Trophoblast cell (in vitro differentiated cells and primary cell): ENCODE data around the gene SLC6A1.
"Not testable (repeated sequence)": the region's sequence is repeated elsewhere in the genome, so short reads cannot be mapped to it uniquely, and the experiment has no call there.

Source experiments
- DNase-seq, 2 donors: peaks; one replicate each; pipeline ENCODE4 v3.0.0-alpha.2; 2016
- H2AFZ ChIP-seq: 2 replicates; pipeline ENCODE4 v1.6.1; 2013; ENCODE audit warnings: low read length, moderate library complexity, mild to moderate bottlenecking; ENCODE audit not compliant: insufficient read depth, poor library complexity
- H2AK5ac ChIP-seq: 2 replicates; pipeline ENCODE4 v1.6.1; 2013; ENCODE audit warnings: mild to moderate bottlenecking, low read length
- H2BK120ac ChIP-seq: 2 replicates; pipeline ENCODE4 v1.6.1; 2013; ENCODE audit warnings: low read length, mild to moderate bottlenecking, moderate library complexity; ENCODE audit not compliant: insufficient read depth, poor library complexity
- H2BK12ac ChIP-seq: 2 replicates; pipeline ENCODE4 v1.6.1; 2013; ENCODE audit warnings: mild to moderate bottlenecking, low read length, moderate library complexity
- H2BK5ac ChIP-seq: 2 replicates; pipeline ENCODE4 v1.6.1; 2013; ENCODE audit warnings: low read length, low read depth, moderate library complexity, mild to moderate bottlenecking; ENCODE audit not compliant: poor library complexity
- H3K14ac ChIP-seq: 2 replicates; pipeline ENCODE4 v1.6.1; 2013; ENCODE audit warnings: mild to moderate bottlenecking, low read length
- H3K18ac ChIP-seq: 2 replicates; pipeline ENCODE4 v1.6.1; 2013; ENCODE audit warnings: mild to moderate bottlenecking, low read length
- H3K23ac ChIP-seq: 2 replicates; pipeline ENCODE4 v1.6.1; 2013; ENCODE audit warnings: low read length
- H3K27ac ChIP-seq: 2 replicates; pipeline ENCODE4 v1.5.1; 2013; ENCODE audit warnings: low read depth, mild to moderate bottlenecking, inconsistent platforms, low read length, moderate library complexity
- H3K27me3 ChIP-seq: 2 replicates; pipeline ENCODE4 v1.6.1; 2013; ENCODE audit warnings: inconsistent platforms, mild to moderate bottlenecking, low read length, moderate library complexity; ENCODE audit not compliant: insufficient read depth
- H3K36me3 ChIP-seq, 2 experiments: 1 replicate in 1 of 2; 2 replicates in 1 of 2; pipeline ENCODE4 v1.6.1; 2013; ENCODE audit warnings: low read length in 2 of 2, mild to moderate bottlenecking in 2 of 2, moderate library complexity in 1 of 2; ENCODE audit not compliant: insufficient read depth in 2 of 2, control insufficient read depth in 1 of 2
- H3K4ac ChIP-seq: 2 replicates; pipeline ENCODE4 v1.6.1; 2013; ENCODE audit warnings: low read depth, mild to moderate bottlenecking, low read length, moderate library complexity
- H3K4me1 ChIP-seq, 2 experiments: 1 replicate in 1 of 2; 2 replicates in 1 of 2; pipeline ENCODE4 v1.6.1; 2013; ENCODE audit warnings: low read length in 2 of 2, mild to moderate bottlenecking in 2 of 2, moderate library complexity in 1 of 2; ENCODE audit not compliant: insufficient read depth in 2 of 2, control insufficient read depth in 1 of 2
- H3K4me2 ChIP-seq: 2 replicates; pipeline ENCODE4 v1.6.1; 2013; ENCODE audit warnings: inconsistent platforms, mild to moderate bottlenecking, low read length, moderate library complexity
- H3K4me3 ChIP-seq: 2 replicates; pipeline ENCODE4 v1.5.1; 2013; ENCODE audit warnings: mild to moderate bottlenecking, low read depth, low read length, inconsistent platforms
- H3K79me1 ChIP-seq: one replicate; pipeline ENCODE4 v1.6.1; 2013; ENCODE audit warnings: low read length
- H3K79me2 ChIP-seq: 2 replicates; pipeline ENCODE4 v1.6.1; 2013; ENCODE audit warnings: low read length, mild to moderate bottlenecking; ENCODE audit not compliant: control insufficient read depth, insufficient read depth, poor library complexity
- H3K9ac ChIP-seq: 2 replicates; pipeline ENCODE4 v1.6.1; 2013; ENCODE audit warnings: mild to moderate bottlenecking, low read length
- H3K9me3 ChIP-seq: 2 replicates; pipeline ENCODE4 v1.6.1; 2013; ENCODE audit warnings: low read depth, mild to moderate bottlenecking, control low read depth, inconsistent platforms, low read length; ENCODE audit not compliant: insufficient read depth
- H4K12ac ChIP-seq: 2 replicates; pipeline ENCODE4 v1.6.1; 2013; ENCODE audit warnings: low read depth, mild to moderate bottlenecking, low read length, moderate library complexity
- H4K8ac ChIP-seq: 2 replicates; pipeline ENCODE4 v1.6.1; 2013; ENCODE audit warnings: low read depth, mild to moderate bottlenecking, low read length, moderate library complexity
- H4K91ac ChIP-seq: one replicate; pipeline ENCODE4 v1.6.1; 2013; ENCODE audit warnings: low read depth, mild to moderate bottlenecking, low read length, moderate library complexity
- WGBS: extraction: QIAGEN DNeasy Blood & Tissue Kit; methylation state at CpG from one replicate; pipeline ENCODE4 v1.1.7; 2013; ENCODE audit warnings: missing lambda C conversion rate; ENCODE audit not compliant: insufficient read length, insufficient coverage; ENCODE audit errors: extremely low coverage; 5-methylcytosine and 5-hydroxymethylcytosine counted together

The SLC6A1 gene

GRCh38 chr3:11060500-11061251 lies 68.1 kb downstream of the SLC6A1 start:
- H2AFZ ChIP-seq = peak overlapping the region; percentile 38
- no peak overlapping the region for H4K12ac ChIP-seq
- H3K4me1 ChIP-seq = no peaks in the 10 kb centered on the region
- H2BK5ac ChIP-seq = no peak overlapping the region
- H2AK5ac ChIP-seq = no peak overlapping the region
- H3K79me2 ChIP-seq = no peaks in the 10 kb centered on the region
- H3K79me1 ChIP-seq = no peaks in the 10 kb centered on the region
- H3K14ac ChIP-seq = no peak overlapping the region
- peaks cover 11% of the 10 kb centered on the region for H3K9me3 ChIP-seq
- no peak overlapping the region for H3K9ac ChIP-seq
- H3K36me3 ChIP-seq = no peaks in the 10 kb centered on the region
- H3K4me2 ChIP-seq = peak overlapping the region; percentile 75
- H3K27ac ChIP-seq = no peak overlapping the region
- no peak overlapping the region for H3K23ac ChIP-seq
- H2BK12ac ChIP-seq = no peak overlapping the region
- H4K91ac ChIP-seq = no peak overlapping the region
- H3K4me3 ChIP-seq = peak overlapping the region; percentile 64
- H4K8ac ChIP-seq = no peak overlapping the region
- H3K18ac ChIP-seq = no peak overlapping the region
- H3K27me3 ChIP-seq = peaks cover 11% of the 10 kb centered on the region
- WGBS = no CpG with 5 or more reads among the region's 35 CpGs
- no peak overlapping the region for H2BK120ac ChIP-seq
- DNase-seq = peak; percentile 16 to 57
- H3K4ac ChIP-seq = no peak overlapping the region

- H3K27ac ChIP-seq, H2BK120ac ChIP-seq, H3K79me1 ChIP-seq, H3K4ac ChIP-seq, H4K12ac ChIP-seq, H3K9ac ChIP-seq, H3K79me2 ChIP-seq, H2AK5ac ChIP-seq, H3K18ac ChIP-seq, DNase-seq, H2BK12ac ChIP-seq, H3K14ac ChIP-seq, H3K36me3 ChIP-seq, H3K23ac ChIP-seq, H3K4me1 ChIP-seq, H4K8ac ChIP-seq, H2BK5ac ChIP-seq, H4K91ac ChIP-seq: not testable (repeated sequence)
- peak overlapping the region; percentile 75 for H3K4me2 ChIP-seq
- H3K4me3 ChIP-seq = peak overlapping the region; percentile 64
- peaks cover 11% of the 10 kb centered on the region for H3K9me3 ChIP-seq
- no CpG with 5 or more reads among the region's 41 CpGs for WGBS
- H2AFZ ChIP-seq = peak overlapping the region; percentile 38
- H3K27me3 ChIP-seq = peaks cover 11% of the 10 kb centered on the region
Observed at GRCh38 chr3:11061268-11061871, 68.8 kb downstream of the SLC6A1 start.

GRCh38 chr3:11062704-11063103 lies 70.2 kb downstream of the SLC6A1 start:
- H3K79me2 ChIP-seq = no peaks in the 10 kb centered on the region
- H4K91ac ChIP-seq = no peak overlapping the region
- peaks cover 14% of the 10 kb centered on the region for H3K9me3 ChIP-seq
- H3K14ac ChIP-seq = no peak overlapping the region
- H3K79me1 ChIP-seq = no peaks in the 10 kb centered on the region
- no peak overlapping the region for H3K4me3 ChIP-seq
- no peak overlapping the region for H3K27ac ChIP-seq
- H2AK5ac ChIP-seq = no peak overlapping the region
- H3K4ac ChIP-seq = no peak overlapping the region
- H2BK120ac ChIP-seq = no peak overlapping the region
- no CpG with 5 or more reads among the region's 7 CpGs for WGBS
- peaks cover 11% of the 10 kb centered on the region for H3K27me3 ChIP-seq
- H2AFZ ChIP-seq = no peak overlapping the region
- H3K4me2 ChIP-seq = no peak overlapping the region
- no peak overlapping the region for H2BK5ac ChIP-seq
- no peaks in the 10 kb centered on the region for H3K4me1 ChIP-seq
- DNase-seq = no peak
- H4K12ac ChIP-seq = no peak overlapping the region
- no peak overlapping the region for H4K8ac ChIP-seq
- H3K36me3 ChIP-seq = no peaks in the 10 kb centered on the region
- H3K9ac ChIP-seq = no peak overlapping the region
- H3K23ac ChIP-seq = no peak overlapping the region
- H3K18ac ChIP-seq = no peak overlapping the region
- H2BK12ac ChIP-seq = no peak overlapping the region

- Histone ChIP-seq H3K14ac (no peak overlapping the region), H3K18ac (no peak overlapping the region), H3K9ac (no peak overlapping the region), H3K9me3 (peaks cover 24% of the 10 kb centered on the region), H3K4ac (no peak overlapping the region), H3K4me1 (no peaks in the 10 kb centered on the region), H2BK5ac (no peak overlapping the region), H3K79me1 (no peaks in the 10 kb centered on the region), H3K23ac (no peak overlapping the region), H2AK5ac (no peak overlapping the region), H3K27me3 (no peaks in the 10 kb centered on the region), H3K36me3 (no peaks in the 10 kb centered on the region), H4K8ac (no peak overlapping the region), H3K79me2 (no peaks in the 10 kb centered on the region), H2BK120ac (no peak overlapping the region), H3K4me2 (no peak overlapping the region), H4K91ac (no peak overlapping the region), H3K4me3 (no peak overlapping the region), H4K12ac (no peak overlapping the region), H3K27ac (no peak overlapping the region), H2BK12ac (no peak overlapping the region), H2AFZ (no peak overlapping the region)
- DNase-seq = no peak
- no CpG with 5 or more reads among the region's 26 CpGs for WGBS
Observed at GRCh38 chr3:11071096-11071755, 78.7 kb downstream of the SLC6A1 start.
